NOMO-1 treated with DMSO at 0.1 percent for 48 hours (cell line): ENCODE results near the gene CFAP58.
A peak's percentile ranks its signal among the peaks of the same experiment; 100 is the strongest.

Experiments
- DNase-seq: peaks from one replicate; lab custom pipeline; 2025; ENCODE audit not compliant: unreplicated experiment; lab: John Stamatoyannopoulos, UW

The CFAP58 gene

GRCh38 chr10:104359811-104360210 lies 6.2 kb downstream of the CFAP58 start:
- DNase-seq, result peak; percentile 13

GRCh38 chr10:104367904-104368303 lies 14.3 kb downstream of the CFAP58 start:
- no peak for DNase-seq

- no peak for DNase-seq
Measured at GRCh38 chr10:104368381-104368780, 14.7 kb downstream of the CFAP58 start.

- no peak for DNase-seq
Measured at GRCh38 chr10:104371753-104372152, 18.1 kb downstream of the CFAP58 start.

GRCh38 chr10:104374591-104374990 lies 21.0 kb downstream of the CFAP58 start:
- DNase-seq, result no peak

- no peak for DNase-seq
Measured at GRCh38 chr10:104376784-104377300, 23.2 kb downstream of the CFAP58 start.

GRCh38 chr10:104380336-104380735 lies 26.7 kb downstream of the CFAP58 start:
- no peak for DNase-seq

GRCh38 chr10:104387130-104387888 lies 33.7 kb downstream of the CFAP58 start:
- DNase-seq, result no peak

- no peak for DNase-seq
Measured at GRCh38 chr10:104388830-104389229, 35.2 kb downstream of the CFAP58 start.

- DNase-seq, result no peak
Measured at GRCh38 chr10:104391150-104391968, 37.7 kb downstream of the CFAP58 start.

GRCh38 chr10:104391969-104392296 lies 38.3 kb downstream of the CFAP58 start:
- DNase-seq, result no peak

GRCh38 chr10:104393387-104393786 lies 39.8 kb downstream of the CFAP58 start:
- DNase-seq, result no peak

- DNase-seq, result no peak
Measured at GRCh38 chr10:104396581-104396980, 42.9 kb downstream of the CFAP58 start.

- no peak for DNase-seq
Measured at GRCh38 chr10:104403636-104404035, 50.0 kb downstream of the CFAP58 start.

GRCh38 chr10:104406715-104407650 lies 53.4 kb downstream of the CFAP58 start:
- peak; percentile 29 for DNase-seq

- DNase-seq, result no peak
Measured at GRCh38 chr10:104413528-104413927, 59.9 kb downstream of the CFAP58 start.

- DNase-seq, result no peak
Measured at GRCh38 chr10:104415526-104416165, 62.0 kb downstream of the CFAP58 start.

GRCh38 chr10:104416851-104417250 lies 63.2 kb downstream of the CFAP58 start:
- DNase-seq, result no peak

- peak; percentile 79 for DNase-seq
Measured at GRCh38 chr10:104417637-104418292, 64.1 kb downstream of the CFAP58 start.

- peak; percentile 3 for DNase-seq
Measured at GRCh38 chr10:104424719-104425118, 71.1 kb downstream of the CFAP58 start.
